Stimulated activated naive CD8-positive, alpha-beta T cell treated with anti-CD3 and anti-CD28 coated beads, Interleukin-15, Interleukin-2, amounts not matched to agents 100 U/mL and 50 U/mL, for 24 hours (primary cell): ENCODE results near the gene GSTA2.
"Not testable (repeated sequence)": the region's sequence is repeated elsewhere in the genome, so short reads cannot be mapped to it uniquely, and the experiment has no call there.

Source experiments
- ATAC-seq: fragments of 150-1000 bp; cut with Tn5 transposase; one replicate; pipeline ENCODE4 v1.10.0; 2021
- DNase-seq: peaks from one replicate; pipeline ENCODE4 v3.0.0; 2021

The GSTA2 gene

DNA sequence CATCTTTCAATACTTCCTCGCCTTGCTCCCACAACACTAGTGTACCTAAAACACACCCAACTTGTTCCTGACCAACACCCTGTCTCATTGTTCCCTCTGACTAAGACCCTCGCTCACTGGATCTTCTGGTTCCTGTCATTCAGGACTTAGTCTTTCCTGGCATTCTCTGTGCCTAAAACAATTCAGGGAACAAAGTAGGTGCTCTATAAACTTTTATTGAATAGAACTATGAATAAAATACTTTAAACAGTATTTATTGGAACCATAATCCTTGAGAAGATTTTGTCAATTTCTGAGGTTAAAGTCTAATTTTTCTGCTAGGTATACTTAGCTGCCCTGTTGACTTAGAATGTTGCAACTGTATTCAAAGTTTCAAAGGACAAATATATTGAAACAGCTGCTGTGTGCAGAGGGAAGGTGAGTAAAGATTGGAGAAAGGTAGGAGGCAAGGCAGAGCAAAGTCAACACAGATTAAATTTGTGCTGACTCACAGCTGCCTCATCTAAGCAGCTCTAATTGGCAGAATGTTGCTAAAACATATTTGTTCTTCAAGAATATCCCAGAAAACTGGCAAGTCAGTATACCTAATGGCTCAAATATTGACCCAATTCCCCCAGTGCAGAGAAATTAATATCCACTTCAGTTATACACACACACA is 37.6 kb downstream of the GSTA2 start:
- DNase-seq (no peak), ATAC-seq (no peak)

- no peak for ATAC-seq
- no peak for DNase-seq
Observed at GRCh38 chr6:52725143-52725534, 38.1 kb downstream of the GSTA2 start.

DNA sequence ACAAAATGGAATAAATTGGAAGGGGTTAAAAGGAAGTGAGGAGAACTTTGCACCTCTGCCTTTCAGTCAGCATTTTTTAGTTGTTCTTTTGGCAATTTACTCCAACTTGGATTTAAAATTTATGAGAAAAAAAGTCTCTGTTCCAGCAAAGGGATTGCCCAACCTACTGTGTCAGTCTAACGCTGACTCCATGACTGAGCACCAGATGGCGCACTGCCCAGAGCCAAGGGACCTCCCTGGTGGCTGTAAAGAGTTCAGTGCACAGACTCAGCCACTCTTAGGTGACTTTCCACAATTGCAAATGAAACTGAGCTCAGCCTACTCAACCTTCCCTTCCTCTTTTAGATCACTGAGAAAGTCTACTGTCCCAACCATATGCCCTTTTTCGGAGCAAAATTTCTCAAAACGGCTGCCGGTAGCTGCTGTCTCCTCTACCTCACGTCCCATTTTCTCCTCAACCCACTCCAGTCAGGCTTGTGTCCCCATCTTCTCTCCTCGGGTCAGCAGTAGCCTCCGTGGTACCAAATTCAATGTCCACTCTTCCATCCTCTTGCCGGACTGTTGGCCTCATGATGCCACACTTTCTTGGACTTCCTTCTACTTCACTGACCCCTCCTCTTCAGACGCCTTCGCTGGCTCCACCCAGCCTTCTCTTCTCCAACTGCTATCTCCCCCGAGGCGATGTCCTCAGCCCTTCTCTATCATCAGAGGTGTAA is 38.7 kb downstream of the GSTA2 start:
- ATAC-seq, result peak; percentile 90
- peak; percentile 64 for DNase-seq

DNA sequence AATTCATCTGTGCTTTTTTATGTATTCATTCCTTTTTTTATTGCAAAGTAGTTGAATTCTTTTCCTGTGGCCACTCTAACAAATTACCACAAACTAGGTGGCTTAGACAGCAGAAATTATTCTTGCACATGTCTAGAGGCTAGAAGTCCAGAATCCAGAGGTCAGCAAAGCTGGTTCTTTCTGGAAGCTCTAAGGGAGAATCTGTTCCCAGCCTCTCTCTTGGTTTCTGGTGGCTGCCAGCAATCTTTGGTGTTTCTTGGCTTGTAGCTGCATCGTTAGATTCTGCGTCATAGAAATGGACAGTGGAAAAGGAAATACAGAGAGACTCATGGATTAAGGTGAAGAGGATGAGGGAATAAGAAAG is 39.3 kb downstream of the GSTA2 start:
- no peak for ATAC-seq

GRCh38 chr6:52720321-52720720 is 43.0 kb downstream of the GSTA2 start:
- ATAC-seq (no peak), DNase-seq (no peak)

More for the DNA sequence above, 39.3 kb downstream of the GSTA2 start:
- no peak for DNase-seq

DNA sequence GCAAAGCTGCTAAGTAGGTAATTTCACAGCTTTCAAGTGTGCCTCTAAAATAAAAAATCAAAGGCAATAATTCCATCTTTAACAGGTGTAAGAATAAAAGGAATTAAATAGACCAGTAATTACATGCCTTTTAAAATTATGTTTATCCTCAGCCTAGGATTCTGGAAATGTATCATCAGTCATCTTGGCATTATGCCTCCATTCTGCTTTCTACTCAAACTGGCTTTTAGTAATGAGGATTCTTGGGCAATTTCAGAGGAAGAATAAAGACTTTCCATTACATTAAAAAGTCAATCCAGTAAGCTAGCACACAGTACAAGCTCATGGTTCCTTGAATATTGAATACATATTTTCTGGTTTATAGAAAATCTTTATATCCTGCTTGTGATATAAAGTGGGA is 44.7 kb downstream of the GSTA2 start:
- DNase-seq, result no peak
- ATAC-seq, result no peak

GRCh38 chr6:52714761-52715160 is 48.5 kb downstream of the GSTA2 start:
- DNase-seq, ATAC-seq: not testable (repeated sequence)

DNA sequence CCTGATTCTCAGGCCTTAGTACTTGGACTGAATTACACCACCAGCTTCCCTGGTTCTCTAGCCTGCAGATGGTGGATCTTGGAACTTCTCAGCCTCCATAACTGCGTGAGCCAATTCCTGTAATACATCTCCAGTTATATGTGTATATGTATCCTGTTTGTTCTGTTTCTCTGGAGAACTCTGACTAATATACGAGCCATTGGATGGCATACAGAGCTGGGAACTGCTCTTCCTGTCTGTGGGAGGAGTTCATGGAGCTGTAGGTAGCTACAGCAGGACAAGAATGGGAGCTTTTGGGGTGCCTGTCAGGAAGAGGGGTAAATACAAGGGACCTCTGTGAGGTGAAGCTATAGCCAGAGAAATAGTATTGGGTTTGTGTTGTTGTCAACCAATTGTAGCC is 51.1 kb downstream of the GSTA2 start:
- DNase-seq, result no peak
- ATAC-seq, result no peak

DNA sequence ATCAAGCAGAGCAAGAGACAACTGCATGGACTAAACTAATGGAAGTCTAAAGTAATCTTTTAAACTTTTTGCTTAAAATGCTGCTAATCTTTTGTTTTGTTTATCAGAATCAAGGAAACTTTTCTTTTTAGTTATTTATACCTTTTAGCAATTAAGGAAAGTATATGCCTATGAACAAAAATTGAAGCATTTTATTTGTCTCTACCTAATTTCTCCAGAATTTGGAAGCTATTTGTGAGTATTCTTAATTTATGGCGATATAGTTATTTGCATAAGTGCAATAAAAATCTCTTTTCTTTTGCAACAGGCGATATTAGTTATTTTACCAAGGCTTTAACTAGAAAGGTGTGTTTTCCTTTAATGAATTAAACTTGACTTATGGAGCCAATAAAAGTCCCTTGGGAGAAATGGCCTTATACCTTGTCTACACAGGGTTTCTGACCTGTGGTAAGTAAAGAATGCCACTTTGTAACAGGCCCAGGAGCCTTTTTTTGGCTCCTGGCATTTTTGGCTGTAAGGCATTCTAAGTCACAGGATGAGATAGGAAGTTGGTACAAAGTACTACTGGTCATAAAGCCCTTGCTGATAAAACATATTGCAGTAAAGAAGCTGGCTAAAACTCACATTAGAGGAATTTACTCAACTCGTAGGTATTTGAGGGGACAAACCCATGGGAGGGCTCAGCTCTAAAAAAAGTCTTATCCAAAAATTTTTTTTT is 55.2 kb downstream of the GSTA2 start:
- no peak for DNase-seq
- no peak for ATAC-seq

- no peak for ATAC-seq
- DNase-seq, result no peak
Observed at GRCh38 chr6:52706001-52706400, 57.3 kb downstream of the GSTA2 start.

GRCh38 chr6:52704781-52705502 is 58.3 kb downstream of the GSTA2 start:
- not testable (repeated sequence) for DNase-seq, ATAC-seq

DNA sequence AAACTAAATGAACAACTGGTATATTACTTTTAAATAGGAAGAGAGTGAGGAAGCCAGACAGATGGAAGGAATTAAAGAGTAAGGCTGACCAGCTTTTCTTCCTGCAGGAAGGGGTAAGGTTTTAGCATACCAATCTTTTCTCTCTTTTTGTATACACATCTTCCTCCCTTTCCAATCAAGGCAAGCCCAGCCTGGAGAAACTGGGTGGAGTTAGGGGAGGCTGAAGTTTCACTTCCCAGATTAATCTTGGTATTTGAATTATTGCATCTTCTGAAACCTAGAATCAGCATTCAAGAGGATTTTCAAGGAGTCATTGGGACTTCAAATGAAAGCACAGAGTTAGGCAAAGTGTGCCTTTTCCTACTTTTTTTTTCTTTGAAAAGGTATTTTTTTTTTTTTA is 59.2 kb downstream of the GSTA2 start:
- ATAC-seq (no peak), DNase-seq (no peak)
